Breast epithelium (tissue), 3 donors: Measurements from ENCODE around the gene GOLGA8M.
"Not testable (repeated sequence)": the region's sequence is repeated elsewhere in the genome, so short reads cannot be mapped to it uniquely, and the experiment has no call there.

ENCODE experiments used
- CTCF ChIP-seq, 3 donors: fragments of 450-650 bp; IDR thresholded peaks; one replicate each; pipeline ENCODE4 v1.5.1; 2016 to 2017; ENCODE audit warnings: antibody characterized with exemption in 3 of 3, mild to moderate bottlenecking in 3 of 3, moderate library complexity in 3 of 3
- POLR2A ChIP-seq: fragments of 450-650 bp; IDR thresholded peaks from one replicate; pipeline ENCODE4 v1.6.1; 2016; ENCODE audit warnings: antibody characterized with exemption, mild to moderate bottlenecking, moderate library complexity

GRCh38 chr15:28664575-28664974 is 47.6 kb downstream of the GOLGA8M start:
- TF ChIP-seq CTCF (IDR thresholded peaks at IDR 0.05); POLR2A: not testable (repeated sequence)
